Activated CD8-positive, alpha-beta T cell treated with anti-CD3 and anti-CD28 coated beads for 36 hours (primary cell): ENCODE results near the gene RUNX1. TPM values are rescaled to one million over a fixed set of nuclear protein-coding genes. Genes with fewer than 3 reads are reported as not detected.
A peak's percentile ranks its signal among the peaks of the same experiment; 100 is the strongest.

Experiments
- ATAC-seq: fragments of 200-7000 bp; cut with Tn5 transposase; one replicate; pipeline ENCODE4 v1.10.0; 2021; ENCODE audit warnings: mild to moderate bottlenecking, moderate library complexity
- CTCF ChIA-PET: fragments of 350-600 bp; sonication (Branson Sonifier 250); formaldehyde crosslinking; loops from one replicate; lab custom pipeline; 2021; ENCODE audit warnings: antibody characterized with exemption; lab: Charles Lee
- POLR2A ChIA-PET: fragments of 350-600 bp; sonication (Branson Sonifier 250); formaldehyde crosslinking; loops from one replicate; lab custom pipeline; 2021; ENCODE audit warnings: antibody characterized with exemption; lab: Charles Lee
- DNase-seq: peaks from one replicate; pipeline ENCODE4 v3.0.0-alpha.2; 2020
- H3K27ac Mint-ChIP-seq: one replicate; pipeline ENCODE4 v1.8.0; 2021; ENCODE audit warnings: mild to moderate bottlenecking, mixed read lengths
- H3K27me3 Mint-ChIP-seq: one replicate; pipeline ENCODE4 v1.8.0; 2021; ENCODE audit warnings: mixed read lengths
- H3K36me3 Mint-ChIP-seq: one replicate; pipeline ENCODE4 v1.8.0; 2021; ENCODE audit warnings: low read depth, mixed read lengths
- H3K4me1 Mint-ChIP-seq: one replicate; pipeline ENCODE4 v1.8.0; 2021; ENCODE audit warnings: low read depth, mixed read lengths
- H3K4me3 Mint-ChIP-seq: one replicate; pipeline ENCODE4 v1.8.0; 2021; ENCODE audit warnings: mild to moderate bottlenecking, moderate library complexity, mixed read lengths
- H3K9me3 Mint-ChIP-seq: one replicate; pipeline ENCODE4 v1.8.0; 2021; ENCODE audit warnings: mixed read lengths
- intact Hi-C: fragments of 100-400 bp; cut with micrococcal nuclease; formaldehyde crosslinking; loops from one replicate; pipeline ENCODE4 v1.10.0; 2022
- total RNA-seq, 2 experiments: library from RNA; stranded (reverse); gene quantifications; one replicate each; pipeline ENCODE4 v1.2.3, GENCODE V29; 2021
- TF ChIP-seq, protein P1 (sequence below): fragments of 200-600 bp; IDR thresholded peaks from one replicate; pipeline ENCODE4 v1.8.0; 2022; ENCODE audit warnings: antibody characterized with exemption, mild to moderate bottlenecking

The RUNX1 gene
- total RNA-seq, 2 experiments from 2014 or later = 18.7 to 19.0 TPM

DNA sequence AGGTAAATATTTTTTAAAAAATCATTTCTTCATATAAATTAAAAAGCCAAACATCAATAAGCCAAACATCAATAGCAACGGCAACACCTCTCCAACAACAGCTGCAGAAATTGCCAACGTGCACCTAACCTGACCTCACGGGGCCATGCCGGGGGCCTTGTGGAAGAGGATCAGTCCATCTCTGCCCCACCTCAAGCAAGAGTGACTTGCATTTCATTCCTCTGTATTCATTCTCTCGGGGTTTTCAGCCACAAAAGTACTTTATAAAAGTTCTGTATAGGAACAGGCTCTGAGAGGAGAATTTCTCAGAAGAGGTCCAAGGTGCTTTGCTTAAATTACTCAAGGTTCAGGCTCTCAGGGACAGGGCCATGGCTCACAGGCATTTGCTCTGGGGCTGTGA is 100.9 kb downstream of the RUNX1 start:
- ATAC-seq (no peak), DNase-seq (no peak)
- H3K27ac Mint-ChIP-seq = peak overlapping the region; percentile 53
- intact Hi-C loops = no loop called here
- H3K4me1 Mint-ChIP-seq = peaks cover 81% of the 10 kb centered on the region
- TF ChIP-seq, protein P1, sequence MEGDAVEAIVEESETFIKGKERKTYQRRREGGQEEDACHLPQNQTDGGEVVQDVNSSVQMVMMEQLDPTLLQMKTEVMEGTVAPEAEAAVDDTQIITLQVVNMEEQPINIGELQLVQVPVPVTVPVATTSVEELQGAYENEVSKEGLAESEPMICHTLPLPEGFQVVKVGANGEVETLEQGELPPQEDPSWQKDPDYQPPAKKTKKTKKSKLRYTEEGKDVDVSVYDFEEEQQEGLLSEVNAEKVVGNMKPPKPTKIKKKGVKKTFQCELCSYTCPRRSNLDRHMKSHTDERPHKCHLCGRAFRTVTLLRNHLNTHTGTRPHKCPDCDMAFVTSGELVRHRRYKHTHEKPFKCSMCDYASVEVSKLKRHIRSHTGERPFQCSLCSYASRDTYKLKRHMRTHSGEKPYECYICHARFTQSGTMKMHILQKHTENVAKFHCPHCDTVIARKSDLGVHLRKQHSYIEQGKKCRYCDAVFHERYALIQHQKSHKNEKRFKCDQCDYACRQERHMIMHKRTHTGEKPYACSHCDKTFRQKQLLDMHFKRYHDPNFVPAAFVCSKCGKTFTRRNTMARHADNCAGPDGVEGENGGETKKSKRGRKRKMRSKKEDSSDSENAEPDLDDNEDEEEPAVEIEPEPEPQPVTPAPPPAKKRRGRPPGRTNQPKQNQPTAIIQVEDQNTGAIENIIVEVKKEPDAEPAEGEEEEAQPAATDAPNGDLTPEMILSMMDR = no peak
- ChIA-PET POLR2A (interaction anchor here (1.0 to 4.5 kb wide), 7 partner anchors 12 to 99 kb away, joined by 3 to 32 read pairs (median 9); no protein-coding TSS in a partner anchor), CTCF (interaction anchor here (0.8 to 4.4 kb wide), 8 partner anchors 8 to 58 kb away, joined by 3 to 21 read pairs (median 9); no protein-coding TSS in a partner anchor)
- no peak overlapping the region for H3K4me3 Mint-ChIP-seq
- H3K36me3 Mint-ChIP-seq = peaks cover 7% of the 10 kb centered on the region
- peaks cover 2% of the 10 kb centered on the region for H3K9me3 Mint-ChIP-seq
- H3K27me3 Mint-ChIP-seq = no peaks in the 10 kb centered on the region

DNA sequence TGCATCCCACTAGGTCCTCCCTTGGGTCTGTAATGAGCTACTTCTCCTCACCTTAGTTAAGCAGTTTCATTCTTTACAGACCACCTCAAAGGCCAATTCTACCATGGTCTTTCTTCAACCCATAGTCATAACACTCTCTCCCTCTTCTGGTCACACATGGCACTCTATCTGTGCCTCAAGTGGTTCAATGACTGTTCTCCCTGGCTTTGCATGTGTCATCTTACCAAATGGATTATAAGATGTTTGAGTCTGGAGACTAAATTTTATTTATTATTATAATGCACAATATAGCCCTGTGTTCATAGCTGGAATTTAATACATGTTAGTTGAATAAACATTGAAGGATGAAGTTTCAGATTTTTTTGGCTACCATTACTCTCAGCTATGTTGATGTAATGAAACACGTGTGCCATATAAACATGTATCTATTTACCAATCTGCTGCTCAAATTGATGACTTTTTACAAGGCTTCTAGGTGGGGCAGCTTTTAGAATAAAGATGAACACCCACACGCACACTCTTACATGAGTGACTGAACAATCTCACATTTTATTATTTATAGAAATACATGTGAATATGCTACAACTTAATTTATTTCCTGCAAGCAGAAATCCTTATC is 102.1 kb downstream of the RUNX1 start:
- peak; percentile 67 for ATAC-seq
- intact Hi-C loops = loop anchor here (1.0 to 2.0 kb wide), 2 partner anchors 11 to 88 kb away; no protein-coding TSS in a partner anchor
- ChIA-PET CTCF (interaction anchor here (0.8 to 4.4 kb wide), 19 partner anchors 9 to 201 kb away, joined by 3 to 21 read pairs (median 6); no protein-coding TSS in a partner anchor), POLR2A (interaction anchor here (0.7 to 4.5 kb wide), 18 partner anchors 10 to 101 kb away, joined by 3 to 32 read pairs (median 6); no protein-coding TSS in a partner anchor)
- no peak overlapping the region for H3K4me3 Mint-ChIP-seq
- H3K4me1 Mint-ChIP-seq = peaks cover 86% of the 10 kb centered on the region
- H3K9me3 Mint-ChIP-seq = peaks cover 2% of the 10 kb centered on the region
- no peak for DNase-seq
- H3K27me3 Mint-ChIP-seq = no peaks in the 10 kb centered on the region
- TF ChIP-seq, protein P1 = peak; percentile 42
- peaks cover 7% of the 10 kb centered on the region for H3K36me3 Mint-ChIP-seq
- H3K27ac Mint-ChIP-seq = peak overlapping the region; percentile 95

DNA sequence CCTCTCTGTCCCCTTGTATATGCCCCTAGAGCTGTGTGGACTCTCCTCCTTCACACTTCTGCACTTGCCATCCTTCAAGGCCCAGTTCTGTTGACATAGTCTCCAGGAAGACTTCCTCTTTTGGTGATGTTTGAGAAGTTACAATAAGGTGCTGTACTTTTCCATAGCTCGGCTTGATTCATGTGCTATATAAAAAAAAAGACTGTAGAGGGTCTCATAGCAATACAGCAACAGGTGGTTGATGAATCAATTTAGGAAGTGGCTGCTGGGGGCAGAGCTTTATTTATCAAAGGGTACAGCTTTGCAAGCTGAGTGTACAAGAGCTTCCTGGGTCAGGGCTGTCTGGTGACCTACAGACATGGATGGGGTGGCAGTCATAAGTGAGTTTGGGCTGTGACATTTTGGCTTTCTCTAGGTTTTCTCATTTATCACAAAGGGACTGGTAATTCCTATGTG is 102.7 kb downstream of the RUNX1 start:
- peak overlapping the region; percentile 95 for H3K27ac Mint-ChIP-seq
- DNase-seq = peak; percentile 83

GRCh38 chr21:34945288-34945687 is 103.8 kb downstream of the RUNX1 start:
- Mint-ChIP-seq H3K27ac (peak overlapping the region; percentile 95), H3K36me3 (peaks cover 5% of the 10 kb centered on the region), H3K9me3 (no peaks in the 10 kb centered on the region), H3K4me3 (peak overlapping the region; percentile 44), H3K27me3 (no peaks in the 10 kb centered on the region), H3K4me1 (peaks cover 94% of the 10 kb centered on the region)
- ATAC-seq (no peak), DNase-seq (peak; percentile 41)
- ChIA-PET POLR2A (interaction anchor here (0.8 to 4.5 kb wide), 7 partner anchors 11 to 103 kb away, joined by 3 to 32 read pairs (median 5); no protein-coding TSS in a partner anchor), CTCF (interaction anchor here (0.8 to 4.4 kb wide), 6 partner anchors 9 to 57 kb away, joined by 3 to 21 read pairs (median 4); no protein-coding TSS in a partner anchor)
- intact Hi-C loops = no loop called here
- TF ChIP-seq, protein P1 = no peak

More for the DNA sequence above, 102.7 kb downstream of the RUNX1 start:
- no peaks in the 10 kb centered on the region for H3K27me3 Mint-ChIP-seq
- intact Hi-C loops = loop anchor here (1.0 to 2.0 kb wide), 2 partner anchors 10 to 88 kb away; no protein-coding TSS in a partner anchor
- H3K4me3 Mint-ChIP-seq = peak overlapping the region; percentile 44
- H3K9me3 Mint-ChIP-seq = no peaks in the 10 kb centered on the region
- H3K4me1 Mint-ChIP-seq = peaks cover 84% of the 10 kb centered on the region
- TF ChIP-seq, protein P1 = no peak
- H3K36me3 Mint-ChIP-seq = peaks cover 6% of the 10 kb centered on the region
- CTCF ChIA-PET = interaction anchor here (0.8 to 4.4 kb wide), 19 partner anchors 10 to 201 kb away, joined by 4 to 21 read pairs (median 6); no protein-coding TSS in a partner anchor
- POLR2A ChIA-PET = interaction anchor here (0.6 to 4.5 kb wide), 17 partner anchors 11 to 280 kb away, joined by 3 to 32 read pairs (median 6); no protein-coding TSS in a partner anchor
- peak; percentile 83 for ATAC-seq
